ENCODE data around the gene TSPYL4. TPM values are rescaled to one million over a fixed set of nuclear protein-coding genes. Genes with fewer than 3 reads are reported as not detected.
A peak's percentile ranks its signal among the peaks of the same experiment; 100 is the strongest.

Gene TSPYL4
- 5.4 TPM for total RNA-seq (2021; ENCODE audit: unreplicated experiment)
- polyA plus RNA-seq (2012): 3.6 and 5.1 TPM in 2 replicates
- Bru-seq, nascent RNA: percentile 85 among the genes with signal in this experiment
- BruChase-seq, experiment 1, labeled RNA remaining after a 6-hour chase: percentile 91 among the genes with signal in this experiment
- percentile 95 among the genes with signal in this experiment for BruChase-seq, experiment 2, labeled RNA remaining after a 2-hour chase
- long read RNA-seq, partial matches to known transcripts: 0 of 1 reads
- long read RNA-seq, other reads (novel, unspliced or antisense): 1 of 1 reads

DNA sequence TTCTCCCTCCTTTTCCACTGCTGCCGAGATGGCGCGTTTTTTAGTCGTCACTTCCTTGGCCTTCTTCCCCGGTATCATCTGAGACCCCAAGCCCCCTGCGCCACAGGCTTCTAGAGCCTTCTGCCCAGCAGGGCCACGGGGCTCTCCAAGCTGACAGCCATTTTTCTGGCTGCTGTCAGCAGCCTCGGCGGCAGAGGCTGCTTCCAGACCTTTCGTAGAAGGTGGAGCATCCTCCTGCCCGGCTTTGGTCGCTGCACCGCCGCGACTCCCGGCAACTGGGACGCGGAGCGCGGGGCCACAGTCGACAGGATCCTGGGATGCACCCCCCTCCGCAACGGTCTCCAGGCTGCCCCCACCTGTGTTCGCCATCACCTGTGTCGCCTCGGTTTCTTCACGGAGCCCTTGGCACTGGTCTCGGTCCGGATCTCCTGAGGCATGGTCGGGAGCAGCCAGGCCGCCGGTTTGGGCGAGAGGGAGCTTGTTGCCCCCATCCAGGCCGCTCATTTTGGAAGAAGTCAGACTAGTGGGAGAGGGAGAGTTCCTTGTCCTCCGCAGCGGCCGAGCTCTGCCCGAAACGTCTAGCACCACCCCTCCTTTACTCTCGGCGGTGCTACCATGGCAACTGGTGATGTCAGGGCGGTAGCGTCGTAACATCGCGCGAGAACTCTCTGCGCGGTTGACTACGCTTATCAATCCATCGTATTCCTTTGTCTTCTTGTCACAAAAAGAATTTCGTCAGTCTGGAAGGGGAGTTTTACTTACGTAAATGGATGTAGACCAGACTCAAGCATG, at the start of gene TSPYL4:
TSPYL4 (minus strand) TSS at position 571 of the 792 bp plus-strand sequence; CDS start at position 504, 67 bp downstream.
- Histone ChIP-seq H3K9me2 (ENCODE audit: insufficient read depth) (no peaks in the 10 kb centered on the region), H4K20me1 (ENCODE audit: insufficient read depth) (no peaks in the 10 kb centered on the region), H3K27me3 (ENCODE audit: insufficient read depth, low read length) (no peaks in the 10 kb centered on the region), H3K4me1 (ENCODE audit: control insufficient read depth in 1 of 2, insufficient read depth in 2 of 2, low read length in 2 of 2) (peaks cover 0 to 8% of the 10 kb centered on the region in 2 experiments; a peak in 2 of 4 replicates), H3K36me3 (ENCODE audit: control insufficient read depth in 1 of 2, insufficient read depth in 2 of 2, low read length in 2 of 2) (no peaks in the 10 kb centered on the region; a peak in 1 of 4 replicates), H3K9ac (ENCODE audit: low read length) (peak within 1 kb of the TSS; percentile 72), H2AFZ (ENCODE audit: low read depth, low read length, poor library complexity, severe bottlenecking) (no peak within 1 kb of the TSS), H3K4me2 (ENCODE audit: low read length) (peak within 1 kb of the TSS; percentile 90), H3K9me3 (ENCODE audit: control insufficient read depth in 1 of 2, insufficient read depth in 1 of 2, low read depth in 1 of 2, low read length in 2 of 2) (no peaks in the 10 kb centered on the region), H3K27ac (ENCODE audit: low read depth, low read length) (peak within 1 kb of the TSS; percentile 51), H3K79me2 (ENCODE audit: insufficient read depth, low read length) (peaks cover 13% of the 10 kb centered on the region; the same call in 1 of the 2 replicates), H3K4me3 (replicated peaks in 1 of 2; ENCODE audit: low read depth in 1 of 2, low read length in 2 of 2) (peak within 1 kb of the TSS; percentile 83 to 87)
- BruUV-seq (replicated peaks): TSS peak; percentile 51
- ChIA-PET RAD21 (ENCODE audit: low non-redundant PET in 1 of 2, low total read pairs in 2 of 2, uncharacterized antibody in 2 of 2, unreplicated experiment in 2 of 2) (interaction anchor here in 1 of 2 experiments (0.5 to 0.6 kb wide), 2 partner anchors 12 to 305 kb away, joined by 3 to 4 read pairs; no protein-coding TSS in a partner anchor), POLR2A (interaction anchor here (0.5 to 1.9 kb wide), 7 partner anchors 10 to 35 kb away, joined by 3 to 9 read pairs (median 3); partner anchors contain the start of gene TSPYL1), CTCF (interaction anchor here (0.6 to 1.5 kb wide), 3 partner anchors 15 to 36 kb away, joined by 3 to 9 read pairs (median 5); no protein-coding TSS in a partner anchor)
- intact Hi-C loops (cut with micrococcal nuclease): no loop called here
- TF ChIP-seq ZFX (IDR thresholded peaks at IDR 0.05): peak; percentile 34
- TF ChIP-seq POLR2A (IDR thresholded peaks at IDR 0.05; ENCODE audit: borderline replicate concordance, extremely low read depth, insufficient read depth, insufficient read length): peak; percentile 81
- TF ChIP-seq CBX3 (IDR thresholded peaks at IDR 0.05; ENCODE audit: low read depth): peak; percentile 42; the same call in 1 of the 2 replicates
- TF ChIP-seq CEBPB (IDR thresholded peaks at IDR 0.05; ENCODE audit: low read depth): no peak
- TF ChIP-seq TCF7L2 (IDR thresholded peaks at IDR 0.05; ENCODE audit: borderline replicate concordance, extremely low read depth, insufficient read depth, insufficient read length): peak; percentile 44
- peak; percentile 94 for TF ChIP-seq POLR2AphosphoS5 (IDR thresholded peaks at IDR 0.05; ENCODE audit: low read depth, low read length)
- TF ChIP-seq, protein P1, sequence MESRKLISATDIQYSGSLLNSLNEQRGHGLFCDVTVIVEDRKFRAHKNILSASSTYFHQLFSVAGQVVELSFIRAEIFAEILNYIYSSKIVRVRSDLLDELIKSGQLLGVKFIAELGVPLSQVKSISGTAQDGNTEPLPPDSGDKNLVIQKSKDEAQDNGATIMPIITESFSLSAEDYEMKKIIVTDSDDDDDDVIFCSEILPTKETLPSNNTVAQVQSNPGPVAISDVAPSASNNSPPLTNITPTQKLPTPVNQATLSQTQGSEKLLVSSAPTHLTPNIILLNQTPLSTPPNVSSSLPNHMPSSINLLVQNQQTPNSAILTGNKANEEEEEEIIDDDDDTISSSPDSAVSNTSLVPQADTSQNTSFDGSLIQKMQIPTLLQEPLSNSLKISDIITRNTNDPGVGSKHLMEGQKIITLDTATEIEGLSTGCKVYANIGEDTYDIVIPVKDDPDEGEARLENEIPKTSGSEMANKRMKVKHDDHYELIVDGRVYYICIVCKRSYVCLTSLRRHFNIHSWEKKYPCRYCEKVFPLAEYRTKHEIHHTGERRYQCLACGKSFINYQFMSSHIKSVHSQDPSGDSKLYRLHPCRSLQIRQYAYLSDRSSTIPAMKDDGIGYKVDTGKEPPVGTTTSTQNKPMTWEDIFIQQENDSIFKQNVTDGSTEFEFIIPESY (IDR thresholded peaks at IDR 0.05; ENCODE audit: extremely low read depth, insufficient replicate concordance, low read length): peak; percentile 93
- TF ChIP-seq FOSL1 (IDR thresholded peaks at IDR 0.05; ENCODE audit: low read depth): no peak
- TF ChIP-seq SIN3A (IDR thresholded peaks at IDR 0.05; ENCODE audit: low read depth): peak; percentile 44
- ATAC-seq (peak; percentile 98), DNase-seq (ENCODE audit: low read depth, low spot score) (peak; percentile 86)

Measured in HCT116 (cell line).